Right ventricle myocardium inferior (tissue), 1 donor: Measurements from ENCODE around the gene LRPAP1. TPM values are rescaled to one million over a fixed set of nuclear protein-coding genes. Genes with fewer than 3 reads are reported as not detected.
A peak's percentile ranks its signal among the peaks of the same experiment; 100 is the strongest.
"Not testable (repeated sequence)": the region's sequence is repeated elsewhere in the genome, so short reads cannot be mapped to it uniquely, and the experiment has no call there.

ENCODE experiments used
- ATAC-seq: fragments of 200-7000 bp; cut with Tn5 transposase; one replicate; pipeline ENCODE4 v1.9.1; 2020; ENCODE audit warnings: mild to moderate bottlenecking, moderate library complexity
- DNase-seq: peaks from one replicate; pipeline ENCODE4 v3.0.0; 2021; ENCODE audit errors: missing footprints
- intact Hi-C: fragments of 100-400 bp; cut with DNase I; formaldehyde crosslinking; loops from one replicate; pipeline ENCODE4 v1.11.0; 2022
- total RNA-seq: library from RNA; stranded (reverse); fragmentation: NEBNext Ultra II Directional; extraction: Animal tissue kit (Norgen Biotek cat#: 25700); gene quantifications from one replicate; pipeline ENCODE4 v1.2.1, GENCODE V29; 2021
- donor health status: DM: no; HTN: yes; CAD: no; lungs with severe emphysema.

The LRPAP1 gene
- total RNA-seq, 1 donor from 2014 or later, result 286 TPM

- intact Hi-C loops, result no loop called here
- no peak for ATAC-seq
- DNase-seq, result peak; percentile 64
These were observed 71.3 kb downstream of the LRPAP1 start for GRCh38 chr4:3460926-3461325.

DNA sequence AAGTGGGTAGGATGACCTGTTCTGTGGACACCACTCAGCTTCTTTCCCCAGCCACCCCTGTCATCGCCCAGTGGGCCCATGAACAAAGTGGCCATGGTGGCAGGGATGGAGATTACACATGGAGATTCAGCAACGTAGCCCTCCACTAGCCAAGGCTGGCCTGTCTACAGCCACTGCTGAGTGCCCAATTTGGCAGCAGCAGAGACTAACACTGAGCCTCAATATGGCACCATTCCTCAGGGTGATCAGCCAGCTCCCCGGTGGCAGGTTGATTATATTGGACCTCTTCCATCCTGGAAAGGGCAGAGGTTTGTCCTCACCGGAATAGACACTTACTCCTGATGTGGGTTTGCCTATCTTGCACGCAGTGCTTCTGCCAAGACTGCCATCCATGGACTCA lies 73.1 kb downstream of the LRPAP1 start:
- DNase-seq, intact Hi-C loops: not testable (repeated sequence)

DNA sequence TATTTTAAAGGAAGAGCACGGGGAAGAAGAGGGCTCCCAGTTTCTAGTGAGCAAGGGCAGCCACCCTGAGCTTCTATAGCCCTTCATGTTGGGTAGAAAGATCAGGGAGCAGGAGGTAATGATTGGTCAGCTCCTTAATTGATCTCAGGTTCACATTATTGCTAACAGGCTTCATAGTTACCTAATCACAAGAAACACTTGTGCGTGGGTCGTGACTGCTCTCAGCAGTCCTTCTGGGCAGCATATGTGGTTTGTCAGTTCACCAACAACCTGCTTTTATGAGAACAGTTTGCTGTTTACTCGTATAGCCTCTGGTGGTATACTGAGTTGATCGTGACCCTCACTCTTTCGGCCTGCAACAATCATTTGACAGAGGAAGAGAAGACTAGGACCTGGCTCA lies 73.9 kb downstream of the LRPAP1 start:
- DNase-seq, result no peak
- ATAC-seq, result no peak
- intact Hi-C loops, result no loop called here

More for the DNA sequence above, 73.1 kb downstream of the LRPAP1 start:
- ATAC-seq, result not testable (repeated sequence)

- intact Hi-C loops, result not testable (repeated sequence)
These were observed 76.6 kb downstream of the LRPAP1 start for GRCh38 chr4:3455596-3455995.

More at GRCh38 chr4:3455596-3455995, 76.6 kb downstream of the LRPAP1 start:
- DNase-seq, ATAC-seq: not testable (repeated sequence)

Other genes starting within 250 kb of the LRPAP1 start
- 21.0 TPM for gene RGS12, start 239.4 kb downstream of the LRPAP1 start, total RNA-seq
- 1.5 TPM for gene HGFAC, start 90.5 kb downstream of the LRPAP1 start, total RNA-seq
- 35.5 TPM for gene DOK7, start 69.1 kb downstream of the LRPAP1 start, total RNA-seq
- gene ADRA2C, start 234.0 kb upstream of the LRPAP1 start, total RNA-seq, result 6.9 TPM